ENCODE measurements around the gene NAT9.

NAT9 gene

DNA sequence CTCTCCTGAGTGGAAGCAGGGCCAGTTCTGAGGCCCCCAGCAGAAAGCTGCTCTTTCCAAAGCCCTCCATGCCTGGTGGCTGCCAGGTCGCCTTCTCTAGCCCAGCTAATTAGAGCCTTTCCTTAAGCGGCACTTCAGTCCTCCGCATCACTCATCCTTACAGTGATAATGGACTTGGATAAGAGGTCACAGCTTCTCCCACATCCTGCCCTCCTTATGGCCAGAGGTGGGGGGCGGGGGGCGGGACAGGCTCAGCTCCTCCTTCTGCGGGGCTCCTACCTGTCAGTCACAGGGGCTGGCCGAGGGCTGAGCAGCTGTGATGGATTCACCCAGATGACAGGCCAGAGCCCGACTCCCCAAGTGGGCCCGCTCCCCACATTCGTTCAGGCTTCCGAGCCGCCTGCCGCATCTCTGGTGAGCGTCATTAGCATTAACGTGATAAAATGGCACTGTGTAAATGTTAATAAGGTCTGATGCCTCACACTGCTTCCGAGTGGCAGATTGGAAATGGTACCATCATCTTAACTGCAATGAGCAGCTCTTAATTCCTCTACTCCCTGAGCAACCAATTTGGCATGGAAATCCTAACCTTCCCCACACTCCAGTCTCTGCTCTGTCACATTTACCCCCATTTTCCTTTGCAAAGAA lies 42.3 kb upstream of the NAT9 start:
- no peak for DNase-seq (ENCODE audit: extremely low read depth, low read depth)
- TF ChIP-seq, protein P1, sequence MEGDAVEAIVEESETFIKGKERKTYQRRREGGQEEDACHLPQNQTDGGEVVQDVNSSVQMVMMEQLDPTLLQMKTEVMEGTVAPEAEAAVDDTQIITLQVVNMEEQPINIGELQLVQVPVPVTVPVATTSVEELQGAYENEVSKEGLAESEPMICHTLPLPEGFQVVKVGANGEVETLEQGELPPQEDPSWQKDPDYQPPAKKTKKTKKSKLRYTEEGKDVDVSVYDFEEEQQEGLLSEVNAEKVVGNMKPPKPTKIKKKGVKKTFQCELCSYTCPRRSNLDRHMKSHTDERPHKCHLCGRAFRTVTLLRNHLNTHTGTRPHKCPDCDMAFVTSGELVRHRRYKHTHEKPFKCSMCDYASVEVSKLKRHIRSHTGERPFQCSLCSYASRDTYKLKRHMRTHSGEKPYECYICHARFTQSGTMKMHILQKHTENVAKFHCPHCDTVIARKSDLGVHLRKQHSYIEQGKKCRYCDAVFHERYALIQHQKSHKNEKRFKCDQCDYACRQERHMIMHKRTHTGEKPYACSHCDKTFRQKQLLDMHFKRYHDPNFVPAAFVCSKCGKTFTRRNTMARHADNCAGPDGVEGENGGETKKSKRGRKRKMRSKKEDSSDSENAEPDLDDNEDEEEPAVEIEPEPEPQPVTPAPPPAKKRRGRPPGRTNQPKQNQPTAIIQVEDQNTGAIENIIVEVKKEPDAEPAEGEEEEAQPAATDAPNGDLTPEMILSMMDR (IDR thresholded peaks at IDR 0.05; ENCODE audit: low read depth, low read length) = no peak

DNA sequence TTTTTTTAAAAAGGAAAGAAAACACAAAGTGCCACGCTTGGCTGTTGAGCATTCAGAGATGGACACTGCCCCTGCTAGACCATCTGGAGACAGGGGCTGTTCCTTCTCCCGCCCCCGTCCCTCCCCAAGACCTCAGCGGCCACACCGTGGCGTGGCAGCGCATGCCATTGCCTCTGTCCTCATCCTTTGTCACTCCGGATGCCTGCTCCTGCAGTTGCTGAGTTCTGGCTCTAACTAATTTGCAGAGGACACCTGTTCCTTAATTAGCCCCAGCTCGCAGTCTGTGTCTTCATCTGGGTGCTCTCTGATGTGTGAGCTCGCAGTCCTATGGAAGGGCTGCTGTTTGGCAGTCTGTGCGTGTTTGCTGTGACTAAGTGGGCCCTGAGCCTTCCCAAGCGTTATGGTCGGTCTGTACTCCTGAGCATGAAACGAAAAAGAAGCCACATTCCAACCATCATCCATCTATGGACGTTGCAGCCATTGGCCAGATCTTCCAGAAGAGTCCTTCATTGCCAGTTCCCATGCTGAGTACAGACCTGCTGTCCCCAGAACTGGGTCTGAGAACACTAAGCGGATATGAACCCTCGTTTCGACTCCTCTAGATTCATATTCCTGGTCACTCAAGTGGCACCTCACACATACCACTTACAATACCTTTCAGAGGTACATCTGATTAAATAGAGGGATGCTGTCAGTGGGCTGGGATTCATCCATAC lies 40.9 kb upstream of the NAT9 start:
- DNase-seq (ENCODE audit: extremely low read depth, low read depth) = no peak
- TF ChIP-seq, protein P1 (IDR thresholded peaks at IDR 0.05; ENCODE audit: low read depth, low read length) = no peak

DNA sequence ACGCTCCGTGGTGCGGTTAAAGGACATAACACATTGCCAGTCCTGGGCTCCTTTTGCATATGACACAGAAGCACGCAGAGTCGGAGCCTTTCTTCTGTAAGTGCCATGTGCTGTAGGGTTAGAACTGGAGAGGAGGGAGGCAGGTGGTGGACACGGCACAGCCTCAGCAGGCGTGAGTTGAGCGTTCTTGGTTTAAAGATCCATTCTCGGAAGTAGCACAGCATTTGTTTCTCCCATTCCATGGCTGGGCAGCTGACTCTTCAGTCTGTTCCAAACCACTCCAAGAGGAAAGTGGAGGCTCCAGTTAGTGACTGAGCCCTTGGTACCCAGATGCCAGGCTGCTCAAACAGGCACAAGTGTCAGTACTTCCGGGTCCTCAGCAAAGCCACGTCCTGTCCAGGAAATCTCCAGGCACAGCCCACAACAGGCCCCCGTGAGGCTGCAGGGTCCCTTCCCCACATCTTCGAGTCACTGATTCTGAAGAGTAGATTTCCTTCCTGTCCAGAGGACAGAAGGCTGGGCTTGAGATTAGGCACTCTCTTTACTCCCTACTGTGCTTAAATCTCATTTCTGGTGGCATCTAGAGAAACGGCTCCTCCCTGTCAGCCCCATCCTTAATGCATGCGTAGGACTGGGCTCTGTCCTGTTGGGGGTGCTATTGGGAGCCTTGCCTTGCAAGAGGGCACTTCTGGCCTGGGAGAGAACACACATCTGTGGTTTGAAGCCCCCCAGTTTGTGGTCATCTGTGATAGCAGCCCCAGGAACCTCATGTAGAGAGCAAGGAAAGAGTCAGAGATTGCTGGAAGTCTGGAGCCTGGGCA lies 39.6 kb upstream of the NAT9 start:
- TF ChIP-seq, protein P1 (IDR thresholded peaks at IDR 0.05; ENCODE audit: low read depth, low read length) = no peak; the same call in none of the 2 replicates
- DNase-seq (ENCODE audit: extremely low read depth, low read depth) = no peak

DNA sequence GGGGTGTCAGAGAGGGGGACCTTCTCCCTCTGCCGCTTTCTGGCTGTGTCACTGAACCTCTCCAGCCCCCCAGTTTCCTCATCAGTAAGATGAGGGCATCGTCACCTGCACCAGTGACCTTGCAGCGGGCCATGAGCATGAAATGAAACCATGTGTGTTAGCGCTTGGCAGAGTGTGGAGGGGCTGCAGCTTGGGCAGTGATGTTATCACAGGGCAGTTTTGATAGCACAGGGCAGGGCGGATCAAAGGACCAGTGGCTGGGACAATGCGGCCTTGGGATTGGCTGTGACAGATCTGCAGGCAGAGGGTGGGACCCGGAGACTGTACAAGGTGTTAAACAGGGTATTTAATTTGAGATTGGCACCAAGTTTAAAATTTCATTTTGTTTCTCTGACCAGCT lies 38.9 kb upstream of the NAT9 start:
- DNase-seq (ENCODE audit: extremely low read depth, low read depth) = no peak
- TF ChIP-seq, protein P1 (IDR thresholded peaks at IDR 0.05; ENCODE audit: low read depth, low read length) = no peak

DNA sequence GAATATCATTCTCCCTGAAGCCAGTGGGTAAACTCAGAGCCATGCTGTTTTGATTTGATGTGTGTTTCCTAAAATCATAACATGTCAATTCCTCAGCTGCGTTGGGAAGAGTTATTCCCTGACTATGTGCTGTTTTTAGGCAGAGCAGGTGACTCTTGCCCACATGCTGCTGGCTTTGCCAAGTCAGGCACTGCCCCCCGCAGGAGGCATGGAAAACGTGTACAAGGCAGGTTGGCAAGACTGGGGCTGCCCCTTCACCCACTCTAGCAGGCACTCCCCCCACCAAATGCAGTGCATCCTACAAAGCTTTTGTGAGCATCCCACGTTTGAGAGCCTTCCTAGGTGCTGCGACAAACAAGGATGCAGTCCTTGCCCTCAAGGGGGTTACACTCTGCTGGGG lies 38.3 kb upstream of the NAT9 start:
- DNase-seq (ENCODE audit: extremely low read depth, low read depth) = no peak

DNA sequence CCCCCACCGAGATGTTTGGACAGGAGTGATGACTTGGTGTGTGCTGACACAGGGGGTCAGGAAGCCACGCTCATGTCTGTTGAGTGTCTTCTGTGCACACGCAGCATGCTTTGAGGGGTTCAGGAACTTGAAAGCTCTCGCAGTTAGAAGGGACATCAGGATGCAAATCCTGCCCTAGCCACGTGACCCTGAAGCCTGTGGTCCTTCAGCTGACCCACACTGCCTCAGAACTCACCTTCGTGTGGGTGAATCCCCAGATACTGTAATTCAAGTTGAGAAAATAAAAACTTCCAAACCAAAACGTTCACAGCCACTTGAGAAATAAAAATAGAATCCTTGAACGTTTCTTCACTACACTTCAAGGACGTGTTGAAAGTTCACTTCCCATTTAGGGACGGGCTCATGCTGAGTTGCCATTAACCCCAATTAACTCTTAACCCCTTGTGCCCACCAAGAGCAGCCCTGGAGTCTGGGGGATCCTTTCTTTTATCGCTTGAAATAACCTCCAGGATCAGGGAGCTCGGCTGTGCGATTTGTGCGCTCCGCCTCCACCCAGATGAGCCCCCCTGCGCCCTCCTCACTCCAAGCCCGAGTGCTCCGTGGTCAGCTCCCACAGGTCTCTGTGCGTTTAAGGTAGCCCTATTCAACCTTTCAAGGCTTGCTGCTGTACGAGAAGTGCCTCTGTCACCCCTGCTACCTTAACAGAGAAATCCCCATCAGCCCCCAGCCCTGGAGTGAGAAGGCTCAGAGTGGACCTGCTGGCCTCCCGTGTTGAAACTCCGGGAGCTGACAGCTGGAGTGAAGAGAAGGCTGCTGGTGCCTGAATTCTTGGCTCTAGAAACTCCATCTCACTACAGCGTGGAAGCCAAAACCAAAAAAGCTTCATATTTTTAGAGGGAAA lies 36.2 kb upstream of the NAT9 start:
- no peak for DNase-seq (ENCODE audit: extremely low read depth, low read depth)
- TF ChIP-seq, protein P1 (IDR thresholded peaks at IDR 0.05; ENCODE audit: low read depth, low read length) = no peak

More for the DNA sequence above, 38.3 kb upstream of the NAT9 start:
- TF ChIP-seq, protein P1 (IDR thresholded peaks at IDR 0.05; ENCODE audit: low read depth, low read length) = no peak
